SK-N-SH (cell line): ENCODE results near the gene SEC61B. TPM values are rescaled to one million over a fixed set of nuclear protein-coding genes. Genes with fewer than 3 reads are reported as not detected.

Source experiments
- CTCF ChIA-PET: fragments of 300-600, 350-600 bp; formaldehyde crosslinking; extraction: SDS; loops from one replicate; lab custom pipeline; 2021; lab: Yijun Ruan, JAX
- POLR2A ChIA-PET: fragments of 350-600 bp; sonication (Branson Sonifier 250); formaldehyde crosslinking; extraction: SDS; loops from one replicate; lab custom pipeline; 2020; ENCODE audit warnings: antibody characterized with exemption, inconsistent platforms; lab: Yijun Ruan, JAX
- DNase-seq: peaks from one replicate; pipeline ENCODE4 v3.0.0; 2012
- H2AFZ ChIP-seq: fragments of 200-600 bp; sonication (generic); 2 replicates; pipeline ENCODE4 v1.8.1; 2016; ENCODE audit warnings: antibody characterized with exemption, mild to moderate bottlenecking, low read depth
- H3F3A ChIP-seq: fragments of 200-600 bp; sonication (generic); replicated peaks from 2 replicates; pipeline ENCODE3; 2016; ENCODE audit warnings: antibody characterized with exemption, mild to moderate bottlenecking; ENCODE audit not compliant: insufficient read depth
- H3K27ac ChIP-seq, 2 experiments: fragments of 200-500 bp in 1 of 2; fragments of 200-600 bp in 1 of 2; sonication (Bioruptor generic) in 1 of 2; sonication (generic), shearing (Covaris generic) in 1 of 2; 2 replicates each; pipeline versions ENCODE4 v1.5.1 to v1.6.1; 2014 to 2016; ENCODE audit warnings: low read depth in 2 of 2, inconsistent platforms in 1 of 2, low read length in 1 of 2, mild to moderate bottlenecking in 1 of 2, mixed read lengths in 1 of 2
- H3K27me3 ChIP-seq: fragments of 200-600 bp; sonication (generic), shearing (Covaris generic); 2 replicates; pipeline ENCODE4 v1.6.1; 2016; ENCODE audit warnings: mixed run types; ENCODE audit not compliant: insufficient read depth
- H3K36me3 ChIP-seq, 2 experiments: fragments of 200-500 bp in 1 of 2; fragments of 200-600 bp in 1 of 2; sonication (Bioruptor generic) in 1 of 2; sonication (generic) in 1 of 2; replicated peaks in 1 of 2; 2 replicates each; pipeline versions ENCODE3 to v1.5.1; 2014 to 2016; ENCODE audit warnings: low read length in 1 of 2, mild to moderate bottlenecking in 1 of 2; ENCODE audit not compliant: insufficient read depth in 2 of 2, control insufficient read depth in 1 of 2
- H3K4me1 ChIP-seq, 2 experiments: fragments of 200-500 bp in 1 of 2; fragments of 200-600 bp in 1 of 2; sonication (Bioruptor generic) in 1 of 2; sonication (generic), shearing (Covaris generic) in 1 of 2; 2 replicates each; pipeline versions ENCODE4 v1.5.1 to v1.6.1; 2014 to 2016; ENCODE audit warnings: low read depth in 1 of 2, low read length in 1 of 2, mixed run types in 1 of 2; ENCODE audit not compliant: insufficient read depth in 2 of 2, control insufficient read depth in 1 of 2
- H3K4me2 ChIP-seq: fragments of 200-600 bp; sonication (generic), shearing (Covaris generic); 2 replicates; pipeline ENCODE4 v1.6.1; 2017; ENCODE audit warnings: mixed run types
- H3K4me3 ChIP-seq, 2 experiments: fragments of 200-500 bp in 1 of 2; fragments of 200-600 bp in 1 of 2; sonication (Bioruptor generic) in 1 of 2; sonication (generic), shearing (Covaris generic) in 1 of 2; 2 replicates each; pipeline versions ENCODE4 v1.5.1 to v1.8.1; 2014 to 2016; ENCODE audit warnings: low read depth in 2 of 2, inconsistent platforms in 1 of 2, low read length in 1 of 2, mild to moderate bottlenecking in 1 of 2, mixed read lengths in 1 of 2, moderate library complexity in 1 of 2
- H3K79me2 ChIP-seq: fragments of 200-600 bp; sonication (generic); 2 replicates; pipeline ENCODE4 v1.8.1; 2017; ENCODE audit warnings: mild to moderate bottlenecking; ENCODE audit not compliant: insufficient read depth
- H3K9ac ChIP-seq: fragments of 200-600 bp; sonication (generic); 2 replicates; pipeline ENCODE4 v1.6.1; 2017; ENCODE audit warnings: mixed run types
- H3K9me2 ChIP-seq: fragments of 200-600 bp; sonication (generic); 2 replicates; pipeline ENCODE4 v1.6.1; 2017; ENCODE audit warnings: mixed run types
- H3K9me3 ChIP-seq: fragments of 200-600 bp; sonication (generic); 2 replicates; pipeline ENCODE4 v1.6.1; 2017; ENCODE audit warnings: mixed run types, mild to moderate bottlenecking, moderate library complexity
- H4K20me1 ChIP-seq: fragments of 200-600 bp; sonication (generic); 2 replicates; pipeline ENCODE4 v1.6.1; 2017; ENCODE audit warnings: mild to moderate bottlenecking, mixed run types; ENCODE audit not compliant: insufficient read depth
- CHD2 ChIP-seq: fragments of 150-350 bp; IDR thresholded peaks from 2 replicates; pipeline ENCODE4 v1.6.1; 2018; ENCODE audit warnings: low read length; ENCODE audit not compliant: partially characterized antibody
- ELF1 ChIP-seq: IDR thresholded peaks from 2 replicates; pipeline ENCODE4 v1.4.0; 2012
- EP300 ChIP-seq, 2 experiments: IDR thresholded peaks; 2 replicates each; pipeline versions ENCODE4 v1.4.0 to v1.6.1; 2012; ENCODE audit warnings: borderline replicate concordance in 1 of 2, low read depth in 1 of 2, low read length in 1 of 2
- FOSL2 ChIP-seq: IDR thresholded peaks from 2 replicates; pipeline ENCODE4 v1.4.0; 2012; ENCODE audit warnings: low read depth, mild to moderate bottlenecking, moderate library complexity, borderline replicate concordance
- GABPA ChIP-seq: IDR thresholded peaks from 2 replicates; pipeline ENCODE4 v1.4.0; 2012; ENCODE audit warnings: low read depth, mild to moderate bottlenecking
- JUND ChIP-seq: IDR thresholded peaks from 2 replicates; pipeline ENCODE4 v1.4.0; 2012
- POLR2AphosphoS5 ChIP-seq: IDR thresholded peaks from 2 replicates; pipeline ENCODE4 v1.6.1; 2012; ENCODE audit warnings: low read depth, low read length
- RAD21 ChIP-seq: IDR thresholded peaks from 2 replicates; pipeline ENCODE4 v1.6.1; 2012; ENCODE audit warnings: mild to moderate bottlenecking, low read length
- RFX5 ChIP-seq: IDR thresholded peaks from 2 replicates; pipeline ENCODE4 v1.6.1; 2012; ENCODE audit warnings: mild to moderate bottlenecking, improper control_type of control experiment, low read length
- RXRA ChIP-seq: IDR thresholded peaks from 2 replicates; pipeline ENCODE4 v1.4.0; 2012; ENCODE audit warnings: low read depth, mild to moderate bottlenecking, borderline replicate concordance
- SIN3A ChIP-seq: IDR thresholded peaks from 2 replicates; pipeline ENCODE4 v1.6.1; 2012; ENCODE audit warnings: low read depth, mild to moderate bottlenecking, low read length, moderate library complexity, borderline replicate concordance
- SMC3 ChIP-seq: IDR thresholded peaks from 2 replicates; pipeline ENCODE4 v1.6.1; 2012; ENCODE audit warnings: low read depth, low read length, improper control_type of control experiment
- TAF1 ChIP-seq: IDR thresholded peaks from 2 replicates; pipeline ENCODE4 v1.6.1; 2012; ENCODE audit warnings: low read depth, mild to moderate bottlenecking, low read length, moderate library complexity, borderline replicate concordance
- TCF12 ChIP-seq: IDR thresholded peaks from 2 replicates; pipeline ENCODE4 v1.4.0; 2012
- TEAD4 ChIP-seq: IDR thresholded peaks from 2 replicates; pipeline ENCODE4 v1.4.0; 2012; ENCODE audit warnings: mild to moderate bottlenecking, borderline replicate concordance; ENCODE audit not compliant: insufficient read depth
- YY1 ChIP-seq: IDR thresholded peaks from 2 replicates; pipeline ENCODE4 v1.4.0; 2012; ENCODE audit warnings: low read depth, mild to moderate bottlenecking
- WGBS: methylation state at CpG from one replicate; pipeline ENCODE4 v1.1.6; 2017; ENCODE audit warnings: low lambda C conversion rate; 5-methylcytosine and 5-hydroxymethylcytosine counted together
- polyA plus RNA-seq, 3 experiments: library from polyadenylated mRNA; depleted of rRNA; stranded (reverse); fragments of >200 nt; gene quantifications; 2 replicates each; pipeline ENCODE4 v1.2.3, GENCODE V29; 2012
- TF ChIP-seq, protein P1 (sequence below): IDR thresholded peaks from 2 replicates; pipeline ENCODE4; 2012
- TF ChIP-seq, protein P2 (sequence below): fragments of 200-600 bp; sonication (generic); IDR thresholded peaks from 2 replicates; pipeline ENCODE4 v1.6.1; 2017; ENCODE audit warnings: antibody characterized with exemption, mild to moderate bottlenecking, moderate library complexity

Gene SEC61B
- polyA plus RNA-seq, 1 of the 3 experiments (the other 2 are of a cell fraction), result 174 TPM

DNA sequence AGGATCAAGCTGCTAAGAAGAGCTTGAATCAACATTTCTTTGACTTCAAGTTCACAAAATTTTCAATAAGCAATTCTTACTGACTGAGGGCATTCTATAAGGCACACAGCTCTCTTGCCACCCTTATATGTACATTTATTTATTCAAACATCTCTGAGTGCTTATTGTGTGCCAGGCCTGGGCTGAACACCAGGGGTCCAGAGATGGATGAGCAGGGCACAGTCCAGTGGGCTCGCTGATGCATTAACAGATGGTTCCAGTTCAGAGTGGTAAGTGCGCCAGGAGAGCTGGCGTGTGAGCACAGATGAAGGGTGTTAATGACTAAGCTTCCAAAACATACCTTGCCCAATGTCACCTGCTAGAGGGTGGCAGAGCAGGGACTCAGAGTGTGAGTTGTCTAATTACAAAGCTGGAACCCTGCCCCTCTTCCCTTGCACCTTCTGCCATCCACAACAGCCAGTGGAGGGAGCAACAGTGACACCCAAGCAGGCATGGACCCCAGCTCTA is 24.9 kb upstream of the SEC61B start:
- H3F3A ChIP-seq, result no peaks in the 10 kb centered on the region
- H3K79me2 ChIP-seq, result no peaks in the 10 kb centered on the region
- H2AFZ ChIP-seq, result no peak overlapping the region
- no peak overlapping the region for H3K4me3 ChIP-seq
- POLR2A ChIA-PET, result interaction anchor here (1.0 kb wide), 1 partner anchor 25 kb away, joined by 4 read pairs; the partner anchor contains the start of genes ALG2 and SEC61B
- H3K36me3 ChIP-seq, result no peaks in the 10 kb centered on the region
- no peaks in the 10 kb centered on the region for H4K20me1 ChIP-seq
- H3K9me3 ChIP-seq, result no peaks in the 10 kb centered on the region
- no peak overlapping the region for H3K9ac ChIP-seq
- H3K4me1 ChIP-seq, result no peaks in the 10 kb centered on the region; a peak in 1 of 4 replicates
- DNase-seq, result no peak
- no peaks in the 10 kb centered on the region for H3K9me2 ChIP-seq
- 85% methylated on average over 3 of the region's 3 CpGs for WGBS
- TF ChIP-seq FOSL2 (no peak), ELF1 (no peak), YY1 (no peak), SIN3A (no peak), JUND (no peak), RFX5 (no peak), RXRA (no peak), RAD21 (no peak), POLR2AphosphoS5 (no peak), TAF1 (no peak), TEAD4 (no peak), SMC3 (no peak), TCF12 (no peak), EP300 (IDR thresholded peaks at IDR 0.05; ENCODE audit: borderline replicate concordance in 1 of 2, low read depth in 1 of 2, low read length in 1 of 2) (no peak), CHD2 (no peak), GABPA (no peak)
- TF ChIP-seq, protein P1, sequence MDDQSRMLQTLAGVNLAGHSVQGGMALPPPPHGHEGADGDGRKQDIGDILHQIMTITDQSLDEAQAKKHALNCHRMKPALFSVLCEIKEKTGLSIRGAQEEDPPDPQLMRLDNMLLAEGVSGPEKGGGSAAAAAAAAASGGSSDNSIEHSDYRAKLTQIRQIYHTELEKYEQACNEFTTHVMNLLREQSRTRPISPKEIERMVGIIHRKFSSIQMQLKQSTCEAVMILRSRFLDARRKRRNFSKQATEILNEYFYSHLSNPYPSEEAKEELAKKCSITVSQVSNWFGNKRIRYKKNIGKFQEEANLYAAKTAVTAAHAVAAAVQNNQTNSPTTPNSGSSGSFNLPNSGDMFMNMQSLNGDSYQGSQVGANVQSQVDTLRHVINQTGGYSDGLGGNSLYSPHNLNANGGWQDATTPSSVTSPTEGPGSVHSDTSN, result no peak
- TF ChIP-seq, protein P2, sequence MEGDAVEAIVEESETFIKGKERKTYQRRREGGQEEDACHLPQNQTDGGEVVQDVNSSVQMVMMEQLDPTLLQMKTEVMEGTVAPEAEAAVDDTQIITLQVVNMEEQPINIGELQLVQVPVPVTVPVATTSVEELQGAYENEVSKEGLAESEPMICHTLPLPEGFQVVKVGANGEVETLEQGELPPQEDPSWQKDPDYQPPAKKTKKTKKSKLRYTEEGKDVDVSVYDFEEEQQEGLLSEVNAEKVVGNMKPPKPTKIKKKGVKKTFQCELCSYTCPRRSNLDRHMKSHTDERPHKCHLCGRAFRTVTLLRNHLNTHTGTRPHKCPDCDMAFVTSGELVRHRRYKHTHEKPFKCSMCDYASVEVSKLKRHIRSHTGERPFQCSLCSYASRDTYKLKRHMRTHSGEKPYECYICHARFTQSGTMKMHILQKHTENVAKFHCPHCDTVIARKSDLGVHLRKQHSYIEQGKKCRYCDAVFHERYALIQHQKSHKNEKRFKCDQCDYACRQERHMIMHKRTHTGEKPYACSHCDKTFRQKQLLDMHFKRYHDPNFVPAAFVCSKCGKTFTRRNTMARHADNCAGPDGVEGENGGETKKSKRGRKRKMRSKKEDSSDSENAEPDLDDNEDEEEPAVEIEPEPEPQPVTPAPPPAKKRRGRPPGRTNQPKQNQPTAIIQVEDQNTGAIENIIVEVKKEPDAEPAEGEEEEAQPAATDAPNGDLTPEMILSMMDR, result no peak
- TF ChIP-seq, all 33 proteins: peak for 0
- CTCF ChIA-PET, result interaction anchor here (0.8 to 3.1 kb wide), 8 partner anchors 12 to 1128 kb away, joined by 3 to 24 read pairs (median 3); no protein-coding TSS in a partner anchor
- Histone ChIP-seq H3K27ac (no peak overlapping the region), H3K4me2 (no peak overlapping the region), H3K27me3 (no peaks in the 10 kb centered on the region)
